ENCODE measurements around the gene PLEKHA4.

PLEKHA4 gene

GRCh38 chr19:48822514-48822913, 45.9 kb downstream of the PLEKHA4 start:
- DNase-seq, result no peak

GRCh38 chr19:48821633-48822032, 46.8 kb downstream of the PLEKHA4 start:
- DNase-seq, result no peak

DNA sequence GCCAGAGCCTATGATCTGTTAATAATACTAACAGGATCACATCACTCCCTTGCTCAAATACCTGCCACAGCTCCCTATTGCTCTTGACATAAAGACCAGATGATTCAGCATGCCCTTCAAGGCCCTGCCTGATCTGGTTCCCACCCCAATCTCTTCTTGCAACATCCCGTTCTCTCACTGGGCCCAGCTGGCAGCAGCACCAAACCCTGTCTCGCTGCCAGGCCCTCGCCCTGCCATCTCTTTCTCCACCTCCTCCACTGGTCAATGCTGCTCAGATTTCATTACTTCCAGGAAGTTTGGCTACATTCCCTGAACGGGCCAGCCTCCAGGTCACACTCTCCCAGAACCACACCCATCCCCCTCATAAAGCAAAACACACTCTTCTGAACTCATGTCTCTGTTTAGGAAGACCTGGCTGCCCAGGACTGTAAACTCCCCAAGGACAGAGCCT, 49.0 kb downstream of the PLEKHA4 start:
- peak; percentile 60 for DNase-seq

- no peak for DNase-seq
Observed at GRCh38 chr19:48818234-48818820, 50.1 kb downstream of the PLEKHA4 start.

GRCh38 chr19:48817585-48818124, 50.8 kb downstream of the PLEKHA4 start:
- DNase-seq, result no peak

DNA sequence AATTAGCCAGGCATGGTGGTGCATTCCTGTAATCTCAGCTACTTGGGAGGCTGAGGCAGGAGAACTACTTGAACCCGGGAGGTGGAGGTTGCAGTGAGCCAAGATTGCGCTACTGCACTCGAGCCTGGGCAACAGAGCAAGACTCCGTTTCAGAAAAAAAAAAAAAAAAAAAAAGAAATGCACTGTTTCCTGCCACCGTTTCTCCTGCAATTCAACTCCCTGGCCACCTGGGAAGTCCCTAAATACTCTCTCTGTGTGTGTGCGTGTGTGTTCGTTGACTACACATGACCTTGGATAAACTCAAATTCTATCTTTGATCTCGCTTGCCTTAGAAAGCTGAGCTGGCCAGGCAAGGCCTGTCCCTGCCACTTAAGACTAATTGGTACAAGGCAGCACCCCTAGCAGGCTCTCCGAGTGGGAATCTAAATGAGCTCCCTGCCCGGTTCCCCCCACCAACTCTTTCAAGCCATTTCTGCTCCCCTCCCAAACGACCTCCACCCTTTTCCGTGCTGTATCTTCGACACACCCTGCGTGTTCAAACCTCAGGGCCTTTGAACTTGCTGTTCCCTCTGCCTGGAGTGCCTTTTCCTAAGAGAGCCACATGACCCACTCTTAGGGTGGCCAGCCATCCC, 52.4 kb downstream of the PLEKHA4 start:
- DNase-seq, result no peak

- no peak for DNase-seq
Observed at GRCh38 chr19:48814895-48815294, 53.5 kb downstream of the PLEKHA4 start.

- DNase-seq, result no peak
Observed at GRCh38 chr19:48813123-48813913, 55.1 kb downstream of the PLEKHA4 start.

DNA sequence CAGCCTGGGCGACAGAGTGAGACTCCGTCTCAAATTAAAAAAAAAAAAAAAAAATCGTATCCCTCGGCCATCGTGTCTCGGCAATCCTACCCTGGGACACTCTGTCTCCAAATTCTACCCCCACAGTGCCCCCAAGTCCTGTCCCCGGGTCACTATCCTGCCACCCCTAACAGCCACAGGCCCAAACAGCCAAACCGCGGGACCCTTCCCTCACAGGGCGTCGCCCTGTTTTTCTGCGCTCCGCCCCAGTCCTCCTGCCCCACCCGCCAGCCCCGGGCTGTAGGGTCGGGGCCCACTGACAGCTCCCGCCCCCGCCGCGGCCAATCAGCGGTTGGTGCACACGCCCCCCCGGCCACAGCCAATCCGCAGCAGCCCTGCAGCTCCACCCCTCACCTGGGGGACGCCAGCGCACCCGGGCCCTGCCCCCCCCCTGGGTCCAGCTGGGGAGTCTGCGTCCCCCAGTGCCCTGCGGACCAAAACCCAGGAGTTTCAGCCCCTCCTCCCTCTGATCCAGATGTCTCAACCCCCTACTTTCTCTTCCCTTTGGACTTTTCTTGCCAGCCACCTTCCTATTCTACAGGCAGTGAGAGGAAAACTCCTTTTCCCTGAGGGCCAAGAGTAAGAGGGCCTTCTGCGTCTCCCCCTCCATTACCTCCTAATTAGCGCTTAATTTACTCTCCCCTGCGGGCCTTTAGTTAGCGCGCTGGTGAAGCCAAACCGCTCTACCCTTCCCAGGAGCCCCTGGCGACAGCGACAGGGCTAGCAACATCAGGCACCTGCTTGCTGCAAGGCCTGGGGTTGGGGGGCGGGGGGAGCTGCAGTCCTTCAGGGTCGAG, 56.1 kb downstream of the PLEKHA4 start:
- no peak for DNase-seq

GRCh38 chr19:48810151-48810550, 58.3 kb downstream of the PLEKHA4 start:
- no peak for DNase-seq

DNA sequence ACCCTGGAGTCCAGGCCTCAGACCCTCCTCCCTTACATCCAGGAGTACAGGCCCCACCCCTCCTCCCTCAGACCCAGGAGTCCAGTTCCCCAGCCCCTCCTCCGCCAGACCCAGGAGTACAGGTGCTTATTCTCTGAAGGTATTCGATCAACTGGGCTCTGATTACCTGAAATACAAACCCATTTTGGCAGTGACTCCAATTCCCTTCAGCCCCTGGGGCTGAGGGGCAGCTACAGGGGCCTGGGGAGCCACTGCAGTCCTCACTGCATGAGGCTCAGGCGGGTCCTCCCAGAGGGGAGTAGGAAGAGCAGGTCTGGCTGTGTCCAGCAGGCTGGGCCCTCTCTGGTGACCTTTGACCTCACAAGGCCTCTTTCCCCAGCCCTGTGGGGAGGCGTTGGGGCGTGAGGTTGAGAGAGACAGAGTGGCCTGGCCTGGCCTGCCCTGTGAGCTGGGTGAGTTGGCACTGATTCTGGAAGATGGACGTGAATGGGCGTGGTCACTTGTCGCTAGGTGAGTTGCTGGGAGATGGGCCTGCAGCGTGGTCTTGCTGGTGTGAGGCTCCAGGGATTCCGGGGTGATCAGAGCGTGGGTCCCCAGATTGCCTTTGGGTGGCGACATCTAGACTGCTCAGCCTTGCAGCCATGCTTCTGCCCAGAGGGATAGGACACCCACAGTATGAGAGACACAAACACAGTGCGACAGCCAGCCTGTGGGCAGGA, 60.7 kb downstream of the PLEKHA4 start:
- no peak for DNase-seq

GRCh38 chr19:48806818-48807589, 61.4 kb downstream of the PLEKHA4 start:
- DNase-seq, result no peak

GRCh38 chr19:48806518-48806817, 61.9 kb downstream of the PLEKHA4 start:
- DNase-seq, result no peak

DNA sequence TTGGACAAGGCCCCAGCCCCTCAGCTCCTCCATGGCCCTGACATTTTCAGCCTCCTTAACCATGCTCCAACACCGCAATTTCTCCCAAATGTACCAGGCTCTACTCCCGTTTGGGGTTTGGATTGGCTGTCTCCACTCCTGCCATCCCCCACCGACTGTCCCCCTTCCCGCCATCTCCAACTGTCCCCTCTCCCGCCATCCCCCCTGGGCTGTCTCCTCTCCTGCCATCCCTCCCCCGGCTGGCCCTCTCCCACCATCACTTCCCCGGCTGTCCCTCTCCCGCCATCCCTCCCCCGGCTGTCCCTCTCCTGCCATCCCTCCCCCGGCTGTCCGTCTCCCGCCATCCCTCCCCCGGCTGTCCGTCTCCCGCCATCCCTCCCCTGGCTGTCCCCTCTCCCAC, 63.0 kb downstream of the PLEKHA4 start:
- no peak for DNase-seq

DNA sequence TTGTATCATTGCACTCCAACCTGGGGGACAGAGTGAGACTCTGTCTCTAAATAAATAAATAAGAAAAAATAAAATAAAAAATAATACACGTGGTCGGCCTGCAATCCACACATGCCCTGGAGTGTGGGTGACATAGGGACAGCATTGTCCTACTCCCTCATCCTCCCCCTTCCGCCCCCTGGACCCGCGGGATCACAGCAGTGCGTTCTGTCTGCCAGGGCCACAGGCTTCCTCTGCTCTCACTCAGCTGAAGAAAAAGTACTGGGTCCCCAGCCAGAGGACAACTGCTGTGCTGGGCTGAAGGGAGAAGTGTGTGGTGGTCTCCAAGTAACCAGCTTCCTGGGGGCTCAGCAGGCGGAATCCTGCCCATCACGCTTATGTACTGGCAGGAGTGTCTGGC, 63.9 kb downstream of the PLEKHA4 start:
- no peak for DNase-seq

GRCh38 chr19:48802623-48803022, 65.8 kb downstream of the PLEKHA4 start:
- no peak for DNase-seq

DNA sequence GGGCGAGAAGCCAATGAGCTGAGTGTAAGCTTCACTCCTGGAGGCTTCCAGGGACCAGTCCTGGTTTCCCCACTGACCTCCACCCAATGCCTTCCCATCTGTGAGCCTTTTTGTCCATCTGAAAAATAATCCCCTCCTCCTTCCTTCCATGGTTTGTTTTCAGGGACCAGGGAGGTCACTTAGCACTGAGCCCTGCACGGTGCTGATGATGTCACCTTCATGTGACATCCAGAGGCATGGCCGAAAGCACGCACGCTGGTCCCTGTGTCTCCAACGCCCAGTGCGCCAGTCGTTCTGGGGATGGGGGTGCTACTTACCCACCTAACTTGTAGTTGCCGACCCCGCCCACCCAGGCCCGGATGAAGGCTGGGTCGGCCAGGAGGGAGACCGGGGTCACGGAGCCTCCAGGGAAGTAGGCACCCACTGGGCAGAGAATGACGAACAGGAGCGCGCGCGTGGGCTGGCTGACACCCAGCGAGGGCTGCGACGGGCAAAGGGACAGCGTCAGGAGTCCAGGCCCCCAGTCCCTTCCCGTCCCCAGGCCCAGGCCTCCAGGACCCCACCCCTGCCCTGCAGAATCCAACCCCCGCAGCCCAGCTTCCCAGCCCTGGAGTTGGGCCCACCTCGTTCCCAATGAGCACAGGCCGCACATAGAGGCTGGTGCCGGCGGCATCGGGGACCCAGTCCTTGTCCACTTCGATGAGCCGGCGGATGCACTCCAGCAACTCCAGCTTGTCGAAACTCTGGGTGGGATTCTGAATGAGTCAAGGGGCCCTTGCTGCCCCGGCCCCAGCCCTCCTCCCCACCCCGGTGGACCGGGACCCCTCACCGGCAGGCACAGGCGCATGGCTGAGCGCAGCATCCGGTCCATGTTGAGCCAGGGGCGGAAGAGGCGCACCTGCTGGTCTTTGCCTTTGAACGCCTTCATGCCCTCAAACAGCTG, 68.8 kb downstream of the PLEKHA4 start:
- DNase-seq, result no peak

DNA sequence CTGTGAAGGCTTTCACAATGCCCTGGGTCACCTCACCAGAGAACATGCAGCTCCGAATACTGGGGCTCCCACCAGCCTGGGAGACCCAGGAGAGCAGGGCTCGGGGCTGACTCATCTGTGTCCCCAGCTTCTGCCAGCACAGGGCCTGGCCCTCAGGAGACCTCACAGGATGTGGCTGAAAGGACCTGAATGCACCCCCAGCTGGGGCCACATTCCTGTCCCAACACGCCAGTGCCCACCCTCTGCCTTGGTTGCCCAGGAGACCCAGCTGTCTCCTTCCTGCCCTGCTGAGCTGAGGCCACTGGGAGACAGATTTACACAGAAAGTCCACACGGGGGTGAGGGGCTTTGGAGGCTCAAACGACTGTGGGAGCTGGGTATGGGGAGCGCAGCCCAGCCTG, 69.5 kb downstream of the PLEKHA4 start:
- DNase-seq, result no peak

DNA sequence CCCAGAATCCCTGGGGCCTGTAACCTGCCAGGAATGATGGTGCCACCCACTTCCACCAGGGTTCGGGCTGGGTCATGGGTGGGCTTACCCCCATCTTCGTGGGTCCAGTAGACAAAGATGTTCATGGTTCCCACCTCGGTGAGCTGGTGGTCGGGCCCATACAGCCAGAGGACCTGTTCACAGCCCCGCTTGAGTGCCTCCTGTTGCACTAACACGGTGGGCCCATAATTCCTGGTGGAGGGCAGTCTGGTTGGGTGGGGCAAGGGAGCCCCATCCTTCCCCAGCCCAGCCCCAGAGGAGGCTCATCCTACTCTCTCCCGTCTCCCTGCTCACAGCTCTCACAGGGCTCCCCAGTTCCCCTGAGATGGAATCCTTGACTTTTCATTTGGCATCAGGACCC, 71.3 kb downstream of the PLEKHA4 start:
- no peak for DNase-seq

DNA sequence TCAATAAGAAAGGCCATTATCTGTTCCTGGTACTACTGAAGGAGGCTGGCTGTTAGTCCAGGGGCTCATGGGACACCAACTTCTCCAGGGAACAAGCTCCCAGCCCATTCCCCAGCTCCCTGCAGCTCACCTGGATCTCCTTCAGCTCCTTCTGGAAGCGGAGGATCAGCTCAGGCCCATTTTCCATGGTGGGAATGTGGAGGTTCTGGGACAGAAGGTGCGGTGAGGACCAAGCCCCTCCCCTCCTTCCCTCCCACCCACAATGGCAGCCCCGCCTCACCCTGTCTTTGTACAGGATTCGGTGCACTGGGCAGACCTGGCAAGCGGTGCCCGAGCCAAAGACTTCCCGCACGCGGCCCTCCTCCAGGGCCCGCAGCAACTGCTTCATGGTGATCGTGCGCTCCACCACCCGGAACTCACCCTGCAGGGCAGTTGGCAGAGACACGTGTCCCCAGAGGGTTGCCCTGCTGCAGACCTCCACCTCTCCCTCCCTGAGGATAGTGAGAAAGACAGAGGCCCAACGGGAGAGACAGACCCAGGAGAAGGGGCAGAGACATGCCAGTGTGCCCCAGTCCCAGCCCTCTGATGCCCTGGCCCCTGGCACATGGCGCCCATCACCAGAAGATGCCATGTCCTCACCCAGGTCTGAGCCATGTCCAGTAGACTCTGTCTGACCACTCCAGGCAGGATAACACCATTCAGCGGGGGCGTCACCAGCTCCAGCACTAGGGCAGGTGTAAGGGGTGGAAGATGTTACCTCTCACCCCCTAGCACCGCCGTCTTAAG, 71.9 kb downstream of the PLEKHA4 start:
- no peak for DNase-seq

Measured in GOT3 (cell line).